Hematopoietic multipotent progenitor cell treated with erythropoietin and hydrocortisone succinate and interleukin-3 and kit ligand, for 8 days (in vitro differentiated cells): ENCODE measurements around the gene CST3.

Source experiments
- DNase-seq: peaks from one replicate; pipeline ENCODE4 v3.0.0-alpha.2; 2015

CST3 gene

DNA sequence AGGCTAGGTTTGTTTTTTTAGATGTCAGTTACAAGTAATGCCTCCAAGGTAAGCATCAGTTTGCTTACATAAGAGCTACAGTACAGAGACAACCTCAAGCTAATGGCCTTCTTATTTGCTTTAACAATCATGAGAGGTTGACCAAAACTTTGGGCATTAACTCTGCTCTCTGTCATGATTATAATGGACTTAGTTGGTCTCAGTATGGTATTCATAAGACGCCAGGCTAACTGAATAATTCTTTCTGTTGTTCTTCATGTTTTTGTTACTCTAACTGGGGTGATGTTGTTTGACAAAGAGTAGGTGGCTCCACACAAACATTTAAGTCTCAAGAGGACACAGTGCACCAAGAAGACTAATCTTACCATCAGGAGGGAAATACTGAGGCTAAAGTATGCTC is 41.8 kb downstream of the CST3 start:
- DNase-seq = no peak

DNA sequence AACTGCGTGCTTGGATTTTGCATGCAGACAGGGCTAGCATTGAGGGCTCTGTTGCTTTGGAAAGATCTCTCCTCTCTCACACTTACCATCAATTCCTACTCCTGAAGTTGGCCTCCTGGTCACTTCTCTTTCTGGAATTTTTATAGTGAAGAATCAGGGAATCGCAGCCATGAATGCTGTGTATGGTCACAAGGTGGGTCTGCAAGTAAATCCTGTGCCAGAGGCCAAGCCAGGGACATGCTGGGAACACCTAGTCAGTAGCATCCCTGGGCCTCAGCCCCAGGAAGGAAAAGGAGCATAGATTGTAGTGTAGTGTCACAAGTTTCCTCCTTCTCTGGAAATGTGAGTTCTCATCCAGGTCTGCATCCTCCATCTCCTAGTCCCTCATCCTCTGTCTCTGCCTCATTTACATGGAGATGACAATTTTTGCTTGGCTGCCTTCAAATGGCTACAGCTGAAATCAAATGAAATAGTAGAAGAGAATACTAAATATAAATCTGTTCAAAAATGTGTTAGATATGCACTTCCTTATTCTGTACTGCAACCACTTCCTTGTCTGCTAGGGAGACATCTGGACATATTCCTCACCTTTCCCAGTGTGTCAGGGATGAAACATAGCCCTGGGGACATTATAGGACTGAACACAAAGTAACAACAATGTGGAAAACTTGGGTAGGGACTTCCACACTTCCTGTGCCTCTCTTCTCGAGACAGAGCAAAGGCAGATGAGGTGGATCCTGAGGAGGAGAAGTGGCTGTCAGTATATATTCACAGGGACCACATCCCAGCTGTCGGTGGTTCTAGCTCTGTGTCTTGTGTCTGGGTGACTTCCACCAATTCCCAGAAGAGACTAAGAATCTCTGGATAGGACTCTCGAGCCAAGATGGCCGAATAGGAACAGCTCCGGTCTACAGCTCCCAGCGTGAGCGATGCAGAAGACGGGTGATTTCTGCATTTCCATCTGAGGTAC is 49.0 kb downstream of the CST3 start:
- DNase-seq = no peak

DNA sequence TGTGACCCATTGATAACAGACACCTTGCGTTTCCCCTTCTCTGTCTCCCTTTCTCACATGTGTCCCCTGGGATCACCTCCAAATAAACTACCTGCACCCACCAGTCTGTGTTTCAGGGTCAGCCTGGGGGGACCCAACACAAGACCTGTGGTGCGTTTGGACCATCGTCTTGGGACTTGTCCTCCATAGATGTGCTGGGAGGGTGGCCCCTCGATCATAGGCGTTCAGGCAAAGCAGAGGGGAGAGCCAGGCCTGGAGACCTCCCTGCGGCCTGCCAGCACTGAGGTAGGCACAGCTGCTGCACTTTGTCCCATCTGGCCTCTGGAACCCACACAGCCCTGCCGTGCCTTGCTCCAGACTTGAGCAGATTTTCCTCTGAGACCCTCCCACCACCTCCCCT is 50.1 kb downstream of the CST3 start:
- no peak for DNase-seq

DNA sequence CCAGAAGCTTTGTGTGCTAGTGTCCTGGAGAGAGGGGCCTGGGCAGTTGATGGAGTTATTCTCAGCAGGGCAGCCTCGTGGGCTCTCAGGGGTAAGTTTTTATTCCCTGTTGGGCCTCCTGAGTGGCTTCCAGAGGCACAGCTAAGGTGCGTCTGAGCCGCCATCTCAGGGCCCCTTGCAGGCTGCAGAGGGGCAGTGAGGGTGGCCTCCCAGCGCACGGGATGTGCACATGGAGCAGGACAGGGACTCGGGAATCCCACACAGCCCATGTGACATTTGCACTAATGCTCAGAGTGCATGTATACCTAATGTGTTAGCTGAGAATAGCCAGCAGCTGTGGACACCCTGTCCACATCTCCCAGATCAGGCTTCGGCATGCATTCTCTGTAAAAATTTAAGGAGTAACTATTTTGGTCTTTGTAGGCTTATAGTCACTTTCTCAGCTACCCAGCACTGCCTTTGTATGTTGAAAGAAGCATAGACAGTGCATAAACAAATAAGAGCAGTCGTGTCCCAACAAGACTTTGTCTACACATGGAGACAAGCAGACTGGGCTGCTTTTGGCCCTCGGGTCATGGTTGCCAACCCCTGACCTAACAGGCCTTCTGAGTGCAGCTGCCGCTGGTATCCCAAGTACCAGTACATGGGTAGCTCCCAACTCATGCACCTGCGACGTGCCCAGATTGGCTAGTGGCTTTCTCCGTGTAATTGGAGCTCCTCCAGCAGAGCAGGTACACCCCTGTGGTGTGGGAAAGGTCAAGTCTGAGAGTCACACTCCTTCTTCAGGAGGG is 50.8 kb downstream of the CST3 start:
- no peak for DNase-seq

DNA sequence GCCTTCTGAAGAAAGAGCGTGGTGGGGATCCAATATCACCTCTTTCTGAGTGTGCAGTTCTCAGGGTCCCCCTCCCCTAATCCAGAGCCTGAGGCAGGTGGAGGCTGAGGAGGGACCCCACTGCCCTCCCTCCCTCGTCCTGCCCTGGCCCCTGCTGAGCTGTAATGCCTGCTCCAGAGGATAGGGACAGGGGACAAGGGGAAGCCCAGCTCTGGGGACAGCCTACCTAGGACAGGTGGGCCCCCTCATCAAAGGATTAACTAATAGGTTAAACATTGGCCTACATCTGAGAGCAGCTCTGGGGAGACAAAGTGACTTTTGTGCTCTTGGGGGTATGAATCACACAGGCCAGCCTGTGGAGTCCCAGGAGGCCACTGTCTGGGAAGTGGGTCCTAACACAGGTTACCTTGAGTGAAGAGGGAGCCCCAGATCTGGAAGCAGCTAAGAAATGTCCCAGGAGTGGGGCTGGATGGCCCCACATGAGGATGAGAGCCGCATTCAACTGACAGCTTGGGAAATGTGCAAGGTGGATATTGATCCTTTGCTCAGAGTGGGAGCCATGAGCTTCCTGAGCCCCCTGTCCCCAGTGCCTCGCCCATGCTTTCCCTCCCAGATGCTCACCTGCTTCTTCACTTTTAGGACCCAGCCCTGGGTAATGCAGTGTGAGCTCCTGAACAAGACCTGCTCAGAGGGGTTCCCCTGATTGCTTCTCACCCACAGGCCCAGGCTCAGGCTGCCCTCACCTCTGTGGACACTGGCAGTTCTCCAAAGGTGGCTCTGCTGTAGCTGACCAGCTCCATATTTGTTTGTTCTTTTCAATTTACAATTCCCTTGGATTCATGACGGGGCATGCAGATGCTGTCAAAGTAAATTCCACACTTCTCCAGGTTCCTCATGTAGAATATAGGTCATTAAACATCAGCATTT is 51.7 kb downstream of the CST3 start:
- no peak for DNase-seq

DNA sequence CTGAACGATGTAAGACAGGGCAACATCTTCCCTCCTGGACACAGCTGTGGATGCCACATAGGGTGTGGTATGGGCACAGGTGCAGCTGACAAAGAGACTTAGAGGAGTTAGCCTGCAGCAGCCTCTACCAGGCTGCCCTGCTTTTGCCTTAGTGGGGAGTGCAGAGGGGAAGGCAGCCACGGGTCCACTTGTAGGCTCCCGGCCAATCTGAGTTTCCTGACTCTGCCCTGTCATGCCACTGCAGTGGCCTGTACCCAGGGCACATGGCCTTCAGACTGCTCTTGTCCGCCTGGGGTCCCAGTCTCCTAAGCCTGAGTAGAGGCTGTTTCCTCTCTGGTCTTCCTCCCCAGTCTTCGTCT is 52.3 kb downstream of the CST3 start:
- DNase-seq = no peak

DNA sequence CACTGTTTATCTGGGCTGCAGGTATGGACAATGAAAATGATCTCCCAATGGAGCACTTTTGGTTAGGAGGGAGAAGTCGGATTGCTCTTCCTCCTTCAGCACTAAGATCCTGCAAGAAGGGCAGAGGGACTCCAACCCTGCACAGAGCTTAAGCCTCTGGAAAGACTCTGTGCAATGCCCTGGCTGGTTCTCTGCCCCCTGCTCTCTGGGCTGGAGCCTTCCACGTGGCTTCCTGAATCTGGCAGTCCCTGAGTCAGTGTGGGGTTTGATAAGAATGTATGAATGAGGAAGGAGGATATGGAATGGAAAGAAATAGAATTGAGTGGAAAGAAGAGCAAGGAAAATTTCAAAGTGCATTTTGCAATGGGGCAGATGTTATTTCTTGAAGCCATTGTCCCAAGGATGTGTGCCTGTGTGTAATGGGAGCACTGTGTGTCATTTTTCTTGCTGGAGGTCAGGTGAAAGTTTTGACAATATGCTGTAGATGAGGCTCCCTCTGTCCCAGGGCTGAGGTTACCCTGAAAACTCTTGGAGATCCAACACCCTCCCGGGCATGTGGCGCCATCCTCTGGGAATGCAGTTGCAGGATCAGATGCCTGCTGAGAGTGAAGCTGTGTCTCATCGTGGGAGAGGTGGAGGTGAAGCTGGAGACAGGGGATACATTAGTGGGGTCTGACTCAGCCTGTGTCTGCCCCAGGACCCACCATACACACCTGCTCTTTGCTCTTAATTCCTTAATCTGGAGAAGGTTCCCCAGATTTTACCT is 53.1 kb downstream of the CST3 start:
- no peak for DNase-seq
